IPS-18c (cell line): Measurements from ENCODE around the gene ISLR.

Source experiments
- H3K4me3 ChIP-seq: 2 replicates; pipeline ENCODE4 v1.7.0; 2013; ENCODE audit warnings: low read depth, mild to moderate bottlenecking, low read length, moderate library complexity; ENCODE audit not compliant: insufficient read depth
- H3K9me3 ChIP-seq: one replicate; pipeline ENCODE4 v1.6.1; 2013; ENCODE audit warnings: mild to moderate bottlenecking, low read length, moderate library complexity; ENCODE audit not compliant: control insufficient read depth, insufficient read depth

The ISLR gene

GRCh38 chr15:74200412-74200815 lies 26.9 kb downstream of the ISLR start:
- no peaks in the 10 kb centered on the region for H3K9me3 ChIP-seq
- 0 out of 2 replicates have a peak overlapping the region, but pooled peaks have one; percentile 3 for H3K4me3 ChIP-seq

DNA sequence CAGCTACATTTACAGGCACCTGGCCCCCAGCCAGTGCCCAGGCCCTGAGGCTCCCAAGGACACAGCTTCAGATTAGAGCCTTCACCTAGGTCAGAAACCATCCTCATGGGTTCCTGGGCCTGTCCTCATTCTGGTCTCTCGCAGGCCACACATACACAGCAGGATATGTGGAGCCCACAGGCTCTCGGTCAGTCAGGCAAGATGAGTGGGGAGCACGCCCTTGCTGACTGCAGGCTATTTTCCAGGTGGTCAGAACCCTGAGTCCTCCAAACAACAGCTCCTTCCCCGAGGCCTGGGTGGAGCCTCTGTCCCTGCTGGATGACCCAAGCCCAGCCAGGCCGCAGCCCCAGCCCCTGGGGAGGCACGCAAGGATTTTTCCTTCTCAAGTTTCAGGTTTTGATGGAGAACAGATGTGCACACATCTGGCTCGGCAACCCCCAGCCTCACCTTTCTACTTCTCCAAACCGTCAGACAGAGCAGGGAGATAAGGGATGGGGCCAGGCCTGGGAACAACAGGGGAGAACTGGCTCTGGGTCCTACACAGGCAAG lies 27.4 kb downstream of the ISLR start:
- H3K9me3 ChIP-seq = no peaks in the 10 kb centered on the region
- peak overlapping the region; percentile 3 for H3K4me3 ChIP-seq

GRCh38 chr15:74201710-74202420 lies 28.4 kb downstream of the ISLR start:
- no peaks in the 10 kb centered on the region for H3K9me3 ChIP-seq
- peak overlapping the region; percentile 52 for H3K4me3 ChIP-seq

GRCh38 chr15:74202452-74203401 lies 29.2 kb downstream of the ISLR start, which contains the start of gene STRA6:
STRA6 (minus strand) TSS chr15:74202787; CDS start chr15:74202267, 520 bp downstream.
- Histone ChIP-seq H3K4me3 (peak within 1 kb of the TSS; percentile 52), H3K9me3 (no peaks in the 10 kb centered on the region)

DNA sequence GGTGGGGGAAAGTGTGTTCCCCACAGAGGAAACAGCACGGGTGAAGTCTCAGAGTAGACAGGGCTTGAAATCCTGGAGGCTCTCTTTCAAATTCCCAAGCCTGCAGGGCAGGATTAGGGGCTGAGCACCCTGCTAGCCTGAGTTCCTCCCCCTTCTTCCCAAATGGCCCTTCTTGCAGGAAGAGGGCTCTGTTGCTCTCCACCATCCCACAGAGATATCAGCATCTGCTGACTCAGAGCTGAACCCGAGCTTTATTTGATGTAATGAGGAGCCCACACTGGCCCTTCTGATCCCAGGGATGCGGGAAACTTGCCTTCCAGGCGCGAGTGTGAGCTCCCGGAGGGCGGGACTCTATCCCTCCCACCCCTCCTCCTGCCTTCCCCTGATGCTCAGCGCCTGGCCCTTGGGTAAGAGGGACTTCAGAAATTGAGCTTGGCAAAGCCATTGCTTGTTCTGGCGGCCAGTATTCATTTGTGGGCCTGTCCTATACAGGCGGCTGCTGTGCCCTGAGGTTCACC lies 30.5 kb downstream of the ISLR start:
- peak overlapping the region; percentile 52; the same call in 1 of the 2 replicates for H3K4me3 ChIP-seq
- no peaks in the 10 kb centered on the region for H3K9me3 ChIP-seq

GRCh38 chr15:74205582-74205947 lies 32.1 kb downstream of the ISLR start:
- H3K9me3 ChIP-seq = no peaks in the 10 kb centered on the region

DNA sequence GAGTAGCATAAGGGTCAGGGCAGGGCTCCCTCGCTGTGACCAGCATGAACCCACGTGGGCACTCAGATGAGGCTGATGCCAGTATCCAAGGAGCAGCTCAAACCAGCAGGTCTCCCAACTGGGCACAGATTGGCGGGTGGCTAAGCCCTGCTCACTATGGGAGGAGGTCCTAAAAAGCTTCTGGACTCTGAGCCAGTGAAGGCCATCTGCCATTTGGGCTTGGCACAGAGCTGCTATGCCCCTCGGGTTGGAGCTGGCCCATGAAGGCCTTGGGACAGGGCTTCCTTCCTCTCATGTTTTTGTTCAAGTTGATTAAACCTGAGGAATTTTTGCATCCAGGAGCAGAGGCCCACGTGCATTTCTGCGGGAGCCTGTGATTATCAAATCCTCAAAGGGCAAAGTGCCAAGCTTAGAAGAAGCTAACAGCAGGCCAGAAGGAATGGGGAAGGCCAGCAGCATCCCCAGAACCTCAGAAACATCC lies 33.3 kb downstream of the ISLR start:
- Histone ChIP-seq H3K4me3 (no peak overlapping the region), H3K9me3 (no peaks in the 10 kb centered on the region)

More at GRCh38 chr15:74205582-74205947, 32.1 kb downstream of the ISLR start:
- H3K4me3 ChIP-seq = no peak overlapping the region

GRCh38 chr15:74207652-74208440 lies 34.3 kb downstream of the ISLR start:
- Histone ChIP-seq H3K9me3 (no peaks in the 10 kb centered on the region), H3K4me3 (no peak overlapping the region)

DNA sequence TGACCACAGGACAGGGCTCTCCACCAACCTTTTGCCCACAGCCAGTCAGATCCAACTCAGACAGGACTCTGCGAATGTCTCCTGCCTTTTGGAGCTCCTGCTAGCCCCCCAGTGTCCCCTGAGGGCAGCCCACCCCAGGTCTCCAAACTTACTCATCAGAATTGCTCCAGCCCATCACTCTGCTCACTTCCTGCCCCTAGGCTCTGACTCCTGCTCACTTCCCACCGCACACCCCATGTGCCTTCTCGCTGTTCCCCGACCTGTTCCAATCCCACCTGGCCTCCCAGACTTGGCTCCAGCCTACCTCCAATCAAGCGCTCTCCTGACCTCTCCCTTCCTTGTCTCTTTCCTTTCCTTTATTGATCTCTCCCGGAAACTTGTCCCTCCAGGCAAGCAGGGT lies 35.0 kb downstream of the ISLR start:
- H3K4me3 ChIP-seq = no peak overlapping the region

DNA sequence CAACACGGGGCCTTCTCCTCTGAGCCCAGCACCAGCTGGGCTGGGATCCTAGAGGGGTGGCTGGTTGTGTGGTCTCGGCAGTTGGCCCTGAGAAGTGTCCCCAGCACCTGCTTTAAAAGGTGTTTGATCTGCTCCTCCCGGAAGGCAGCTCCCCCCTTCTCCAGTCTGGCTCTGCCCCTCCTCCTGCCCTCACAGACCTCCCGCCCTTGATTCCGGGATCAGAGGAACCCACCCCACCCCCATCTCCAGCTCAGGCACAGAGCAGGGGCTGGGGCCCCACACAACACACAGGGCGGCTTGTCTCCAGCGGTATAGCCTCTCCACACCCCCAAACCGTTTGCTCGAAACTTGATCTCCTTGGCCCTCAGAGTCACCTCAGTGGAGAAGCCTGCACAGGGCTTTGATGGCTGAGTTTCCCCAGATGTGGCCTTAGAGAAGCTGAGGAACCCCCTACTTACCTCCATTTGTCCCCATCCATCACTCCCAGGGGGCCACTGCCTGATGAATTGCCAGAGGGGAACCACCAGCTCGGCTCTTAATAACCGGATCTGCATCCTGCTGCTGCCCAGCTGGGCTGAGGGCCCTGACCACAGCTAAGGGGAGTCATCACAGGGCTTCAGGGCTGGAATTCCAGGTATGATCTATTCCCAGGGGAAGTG lies 35.5 kb downstream of the ISLR start:
- Histone ChIP-seq H3K4me3 (peak overlapping the region; percentile 1; the same call in 1 of the 2 replicates), H3K9me3 (no peaks in the 10 kb centered on the region)

More for the DNA sequence above, 35.0 kb downstream of the ISLR start:
- no peaks in the 10 kb centered on the region for H3K9me3 ChIP-seq

GRCh38 chr15:74209560-74209958 lies 36.0 kb downstream of the ISLR start:
- H3K4me3 ChIP-seq = 0 out of 2 replicates have a peak overlapping the region, but pooled peaks have one; percentile 1

DNA sequence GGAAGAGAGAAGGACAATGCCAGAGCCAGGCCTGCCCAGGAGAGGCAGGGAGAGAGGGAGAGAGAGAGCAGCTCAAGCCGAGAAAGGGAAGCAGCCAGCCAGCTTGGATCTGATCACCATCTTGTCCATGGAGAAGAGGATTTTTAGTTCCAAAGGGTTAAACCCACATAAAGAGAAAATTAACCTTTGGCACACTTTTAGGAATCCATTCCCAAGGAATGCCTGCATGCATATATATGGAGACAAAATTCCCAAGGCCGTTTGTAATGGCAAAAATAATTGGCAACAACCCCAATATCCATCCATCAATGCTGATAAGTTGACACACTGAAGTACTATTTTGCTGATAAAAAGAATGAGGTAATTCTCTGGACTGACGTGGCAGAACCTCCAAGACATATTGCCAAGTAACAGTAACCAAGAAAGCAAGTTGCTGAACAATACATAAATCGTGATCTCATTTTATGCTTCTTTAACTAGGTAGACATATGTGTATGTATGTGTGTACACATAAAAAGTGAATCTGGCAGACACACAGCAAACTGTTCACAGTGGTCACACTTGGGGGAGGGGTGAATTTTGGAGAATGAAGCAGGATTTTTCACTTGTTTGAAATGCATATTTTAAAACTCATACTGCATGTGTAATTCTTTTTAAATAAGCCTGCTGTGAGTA lies 36.6 kb downstream of the ISLR start:
- Histone ChIP-seq H3K9me3 (no peaks in the 10 kb centered on the region), H3K4me3 (no peak overlapping the region)

More at GRCh38 chr15:74209560-74209958, 36.0 kb downstream of the ISLR start:
- H3K9me3 ChIP-seq = no peaks in the 10 kb centered on the region

DNA sequence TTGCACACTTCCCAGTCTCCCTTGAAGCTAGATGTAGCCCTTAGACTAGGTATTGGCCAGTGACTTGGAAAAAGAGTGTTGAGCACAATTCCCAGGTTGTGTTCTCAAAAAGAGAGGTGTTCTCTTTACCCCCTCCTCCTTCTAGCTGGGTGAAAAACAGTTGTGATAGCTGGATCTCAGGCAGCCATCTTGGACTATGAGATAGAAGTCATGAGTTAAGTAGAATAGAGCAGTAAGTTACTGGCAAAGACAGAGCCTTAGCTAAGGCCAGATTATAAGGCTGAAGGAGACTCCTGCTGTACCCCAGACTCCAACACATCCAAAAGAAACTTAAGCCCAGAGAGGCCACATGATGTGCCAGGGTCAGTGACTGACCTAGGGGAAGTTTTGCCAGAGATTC lies 37.2 kb downstream of the ISLR start:
- no peak overlapping the region for H3K4me3 ChIP-seq
- no peaks in the 10 kb centered on the region for H3K9me3 ChIP-seq

DNA sequence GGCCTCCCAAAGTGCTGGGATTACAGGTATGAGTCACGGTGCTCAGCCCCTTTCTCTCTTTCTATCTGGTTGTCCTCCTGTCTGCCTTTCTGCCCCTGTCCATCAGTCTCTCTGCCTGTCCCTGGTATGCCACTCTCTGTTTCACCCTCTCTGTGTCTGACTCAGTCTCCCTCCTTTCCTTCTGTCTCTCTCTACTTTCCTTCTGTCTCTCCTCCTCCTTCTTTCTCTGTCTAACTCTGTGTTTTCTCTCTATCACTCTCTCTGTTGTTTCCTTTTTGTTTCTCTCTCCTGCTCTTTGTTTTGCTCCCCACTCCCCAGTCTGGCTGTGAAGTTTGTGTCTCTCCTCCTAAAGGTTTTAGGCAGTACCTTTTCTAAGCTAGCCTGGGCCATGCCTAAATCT lies 38.1 kb downstream of the ISLR start:
- Histone ChIP-seq H3K4me3 (no peak overlapping the region), H3K9me3 (no peaks in the 10 kb centered on the region)

GRCh38 chr15:74212494-74212893 lies 39.0 kb downstream of the ISLR start:
- no peaks in the 10 kb centered on the region for H3K9me3 ChIP-seq
- H3K4me3 ChIP-seq = no peak overlapping the region

- H3K9me3 ChIP-seq = no peaks in the 10 kb centered on the region
- H3K4me3 ChIP-seq = no peak overlapping the region
Measured at GRCh38 chr15:74213858-74214284, 40.4 kb downstream of the ISLR start.
